NB4 (cell line): ENCODE measurements around the gene SLC7A9.

Experiments
- CTCF ChIP-seq: IDR thresholded peaks from one replicate; pipeline ENCODE4 v1.5.1; 2012; ENCODE audit warnings: low read depth, low read length
- MYC ChIP-seq: IDR thresholded peaks from 2 replicates; pipeline ENCODE4 v1.6.1; 2011; ENCODE audit warnings: low read depth, low read length
- POLR2A ChIP-seq: IDR thresholded peaks from 2 replicates; pipeline ENCODE4 v1.6.1; 2011; ENCODE audit warnings: mild to moderate bottlenecking; ENCODE audit not compliant: insufficient read length; ENCODE audit errors: extremely low read depth

- no peak for TF ChIP-seq MYC
- TF ChIP-seq CTCF = no peak
- no peak for TF ChIP-seq POLR2A
Measured at GRCh38 chr19:32896516-32897214, 27.1 kb upstream of the SLC7A9 start.
